ENCODE results near the gene ILF3. TPM values are rescaled to one million over a fixed set of nuclear protein-coding genes. Genes with fewer than 3 reads are reported as not detected.

ILF3 gene
- total and polyA plus RNA-seq, 2 donors (not counting 3 experiments of a cell fraction or from before 2014, with no cell fraction given), result 186 to 459 TPM

DNA sequence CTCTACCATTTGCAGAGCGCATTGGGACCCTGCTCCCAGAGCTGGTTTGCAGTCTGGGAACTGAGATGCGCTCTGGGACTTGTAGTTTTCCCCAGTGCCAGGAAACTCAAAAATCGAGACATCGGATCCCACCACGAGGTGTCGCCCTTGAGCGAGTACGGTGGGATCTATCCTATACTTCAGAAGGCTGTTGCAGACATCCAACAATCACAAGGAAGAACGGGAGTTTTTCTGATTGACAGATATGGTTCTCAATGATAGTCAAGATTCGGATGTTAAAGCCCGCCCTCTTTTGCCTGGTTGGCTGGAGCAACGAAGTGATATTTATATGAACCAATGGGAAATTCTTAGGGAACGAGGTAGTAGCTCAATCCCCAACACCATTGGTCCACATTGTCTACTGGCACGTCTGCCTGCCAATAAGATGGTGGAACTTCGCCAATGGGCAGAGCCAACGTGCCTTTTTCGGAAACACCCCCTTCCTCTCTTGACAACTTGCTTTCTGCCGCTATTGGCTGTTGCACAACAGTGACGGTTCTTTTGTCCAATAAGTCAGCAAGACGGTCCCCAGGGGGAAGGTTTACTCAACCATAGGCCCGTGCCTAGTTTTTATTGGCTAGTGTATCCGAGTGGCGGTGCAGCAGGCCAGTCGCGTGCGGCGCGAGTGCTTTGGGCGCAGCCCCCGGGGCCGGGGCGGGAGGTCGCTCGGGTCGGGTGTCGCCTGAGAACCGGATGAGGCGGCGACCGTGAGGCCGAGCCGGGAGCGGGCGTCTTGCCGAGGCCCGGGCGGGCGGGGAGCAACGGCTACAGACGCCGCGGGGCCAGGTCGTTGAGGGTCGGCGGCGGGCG is 63.4 kb downstream of the ILF3 start, which contains the start of gene DNM2:
Gene DNM2 (plus strand): TSS at position 724 of the 849 bp plus-strand sequence. CDS start 164 bp downstream, outside the sequence.
- Histone ChIP-seq H4K20me1 (replicated peaks; ENCODE audit: control insufficient read depth, extremely low read depth, insufficient read depth, low read length) (peaks cover 3% of the 10 kb centered on the region), H3K27ac (ENCODE audit: insufficient read depth, low read depth, low read length) (peak within 1 kb of the TSS; percentile 74), H2AFZ (ENCODE audit: low read depth, low read length) (peak within 1 kb of the TSS; percentile 85), H3K9me3 (replicated peaks; ENCODE audit: control insufficient read depth, insufficient read depth, low read length) (no peaks in the 10 kb centered on the region), H3K9me1 (replicated peaks; ENCODE audit: control insufficient read depth, extremely low read depth, insufficient read depth, low read length) (no peaks in the 10 kb centered on the region), H3K36me3 (ENCODE audit: control insufficient read depth in 2 of 2, extremely low read depth in 1 of 2, insufficient read depth in 2 of 2, low read length in 2 of 2) (no peaks in the 10 kb centered on the region), H3K27me3 (ENCODE audit: control insufficient read depth in 2 of 2, insufficient read depth in 2 of 2, low read length in 2 of 2) (no peaks in the 10 kb centered on the region), H3K4me3 (replicated peaks in 1 of 3; ENCODE audit: insufficient read depth in 1 of 3, low read depth in 1 of 3, low read length in 3 of 3) (peak within 1 kb of the TSS; percentile 25 to 82 (median 49)), H3K9ac (replicated peaks; ENCODE audit: extremely low read depth, insufficient read depth, low read length) (peak within 1 kb of the TSS; percentile 92), H3K79me2 (ENCODE audit: control insufficient read depth, insufficient read depth, low read length) (peaks cover 46% of the 10 kb centered on the region), H3K4me2 (ENCODE audit: insufficient read depth, low read length) (peak within 1 kb of the TSS; percentile 91), H3K4me1 (ENCODE audit: control insufficient read depth, extremely low read depth, insufficient read depth, low read length) (peaks cover 13% of the 10 kb centered on the region)
- intact Hi-C loops (cut with micrococcal nuclease) (loop anchor here (1.0 kb wide), 9 partner anchors 16 to 219 kb away; partner anchors contain the start of genes QTRT1 and TMED1), dilution Hi-C loops (cut with MboI; ENCODE audit: extremely low pct_ligation_motif_present, low sequenced_read_pairs) (no loop called here)
- peak; percentile 100 for FAIRE-seq
- TSS peak; percentile 19 for BruUV-seq (replicated peaks)
- peak; percentile 100 for DNase-seq (ENCODE audit: low read depth, low spot score)
- TF ChIP-seq, protein P1, sequence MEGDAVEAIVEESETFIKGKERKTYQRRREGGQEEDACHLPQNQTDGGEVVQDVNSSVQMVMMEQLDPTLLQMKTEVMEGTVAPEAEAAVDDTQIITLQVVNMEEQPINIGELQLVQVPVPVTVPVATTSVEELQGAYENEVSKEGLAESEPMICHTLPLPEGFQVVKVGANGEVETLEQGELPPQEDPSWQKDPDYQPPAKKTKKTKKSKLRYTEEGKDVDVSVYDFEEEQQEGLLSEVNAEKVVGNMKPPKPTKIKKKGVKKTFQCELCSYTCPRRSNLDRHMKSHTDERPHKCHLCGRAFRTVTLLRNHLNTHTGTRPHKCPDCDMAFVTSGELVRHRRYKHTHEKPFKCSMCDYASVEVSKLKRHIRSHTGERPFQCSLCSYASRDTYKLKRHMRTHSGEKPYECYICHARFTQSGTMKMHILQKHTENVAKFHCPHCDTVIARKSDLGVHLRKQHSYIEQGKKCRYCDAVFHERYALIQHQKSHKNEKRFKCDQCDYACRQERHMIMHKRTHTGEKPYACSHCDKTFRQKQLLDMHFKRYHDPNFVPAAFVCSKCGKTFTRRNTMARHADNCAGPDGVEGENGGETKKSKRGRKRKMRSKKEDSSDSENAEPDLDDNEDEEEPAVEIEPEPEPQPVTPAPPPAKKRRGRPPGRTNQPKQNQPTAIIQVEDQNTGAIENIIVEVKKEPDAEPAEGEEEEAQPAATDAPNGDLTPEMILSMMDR (IDR thresholded peaks at IDR 0.05; ENCODE audit: extremely low read depth in 1 of 2, insufficient read depth in 1 of 2, low read depth in 1 of 2, low read length in 2 of 2), result peak; percentile 77 to 88
- peak; percentile 72 for TF ChIP-seq POLR2AphosphoS5 (IDR thresholded peaks at IDR 0.05; ENCODE audit: insufficient read depth, low read depth, low read length)
- TF ChIP-seq, protein P2, sequence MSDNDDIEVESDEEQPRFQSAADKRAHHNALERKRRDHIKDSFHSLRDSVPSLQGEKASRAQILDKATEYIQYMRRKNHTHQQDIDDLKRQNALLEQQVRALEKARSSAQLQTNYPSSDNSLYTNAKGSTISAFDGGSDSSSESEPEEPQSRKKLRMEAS (IDR thresholded peaks at IDR 0.05; ENCODE audit: insufficient read depth, insufficient read length), result peak; percentile 38
- peak; percentile 31 for TF ChIP-seq MYC (IDR thresholded peaks at IDR 0.05; ENCODE audit: low read depth, low read length)
- no peak for TF ChIP-seq GATA2 (IDR thresholded peaks at IDR 0.05; ENCODE audit: insufficient read depth, insufficient read length, low read depth, low read length)
- peak; percentile 60 for TF ChIP-seq POLR2A (IDR thresholded peaks at IDR 0.05; ENCODE audit: low read depth, low read length)
- no peak for TF ChIP-seq JUN (IDR thresholded peaks at IDR 0.05; ENCODE audit: borderline replicate concordance, insufficient read depth, insufficient read length, low read depth)
- TF ChIP-seq EZH2 (IDR thresholded peaks at IDR 0.05; ENCODE audit: borderline replicate concordance, low read depth, low read length, severe bottlenecking), result no peak
- no peak for TF ChIP-seq FOS (IDR thresholded peaks at IDR 0.05; ENCODE audit: borderline replicate concordance, insufficient read depth, low read length)
- ChIA-PET POLR2A (interaction anchor here (0.6 to 1.4 kb wide), 2 partner anchors 147 to 149 kb away, joined by 3 to 4 read pairs; no protein-coding TSS in a partner anchor), CTCF (interaction anchor here (0.6 to 8.0 kb wide), 37 partner anchors 11 to 238 kb away, joined by 3 to 100 read pairs (median 5); partner anchors contain the start of genes CARM1, QTRT1 and TMED1)
